GM10248 (cell line): ENCODE measurements around the gene PDE4D.

Source experiments
- CTCF ChIA-PET: fragments of 300-600 bp; sonication (Branson Sonifier 250); formaldehyde crosslinking; extraction: SDS; loops from one replicate; lab custom pipeline; 2021; ENCODE audit warnings: antibody characterized with exemption; lab: Yijun Ruan, JAX
- POLR2A ChIA-PET: fragments of 350-650 bp; sonication (Branson Sonifier 250); formaldehyde crosslinking; extraction: SDS; loops from one replicate; lab custom pipeline; 2020; ENCODE audit warnings: antibody characterized with exemption; lab: Yijun Ruan, JAX
- DNase-seq: peaks from one replicate; pipeline ENCODE4 v3.0.0; 2012; ENCODE audit errors: extremely low spot score
- CTCF ChIP-seq: IDR thresholded peaks from 2 replicates; pipeline ENCODE4 v1.5.1; 2012; ENCODE audit warnings: mild to moderate bottlenecking, low read depth; ENCODE audit errors: extremely low read depth, missing control alignments, control extremely low read depth

The PDE4D gene

GRCh38 chr5:59693492-59694309 is 199.8 kb downstream of the PDE4D start:
- TF ChIP-seq CTCF: no peak
- DNase-seq: no peak
- POLR2A ChIA-PET: no interaction called here
- CTCF ChIA-PET: interaction anchor here (1.2 to 1.5 kb wide), 2 partner anchors 16 to 19 kb away, joined by 3 read pairs; no protein-coding TSS in a partner anchor

- peak; percentile 2 for TF ChIP-seq CTCF
- ChIA-PET CTCF (interaction anchor here (1.3 to 6.5 kb wide), 2 partner anchors 9 to 14 kb away, joined by 3 to 33 read pairs; no protein-coding TSS in a partner anchor), POLR2A (no interaction called here)
- DNase-seq: no peak
Measured at GRCh38 chr5:59685793-59686192, 207.7 kb downstream of the PDE4D start.

GRCh38 chr5:59685191-59685530 is 208.4 kb downstream of the PDE4D start:
- DNase-seq: no peak
- POLR2A ChIA-PET: no interaction called here
- CTCF ChIA-PET: interaction anchor here (1.3 to 6.5 kb wide), 2 partner anchors 8 to 13 kb away, joined by 3 to 33 read pairs; no protein-coding TSS in a partner anchor
- no peak for TF ChIP-seq CTCF

GRCh38 chr5:59684388-59685190 is 208.9 kb downstream of the PDE4D start:
- no peak for TF ChIP-seq CTCF
- ChIA-PET POLR2A (no interaction called here), CTCF (interaction anchor here (0.7 to 6.5 kb wide), 3 partner anchors 9 to 32 kb away, joined by 3 to 33 read pairs (median 4); no protein-coding TSS in a partner anchor)
- DNase-seq: no peak

GRCh38 chr5:59683311-59683710 is 210.2 kb downstream of the PDE4D start:
- POLR2A ChIA-PET: no interaction called here
- TF ChIP-seq CTCF: no peak
- CTCF ChIA-PET: interaction anchor here (1.4 to 6.5 kb wide), 2 partner anchors 11 to 121 kb away, joined by 3 to 33 read pairs; no protein-coding TSS in a partner anchor
- DNase-seq: no peak

GRCh38 chr5:59682542-59682941 is 211.0 kb downstream of the PDE4D start:
- CTCF ChIA-PET: interaction anchor here (1.4 to 6.5 kb wide), 2 partner anchors 10 to 121 kb away, joined by 3 to 33 read pairs; no protein-coding TSS in a partner anchor
- POLR2A ChIA-PET: no interaction called here
- no peak for DNase-seq
- no peak for TF ChIP-seq CTCF
